Measurements from ENCODE around the gene ORC2.

DNA sequence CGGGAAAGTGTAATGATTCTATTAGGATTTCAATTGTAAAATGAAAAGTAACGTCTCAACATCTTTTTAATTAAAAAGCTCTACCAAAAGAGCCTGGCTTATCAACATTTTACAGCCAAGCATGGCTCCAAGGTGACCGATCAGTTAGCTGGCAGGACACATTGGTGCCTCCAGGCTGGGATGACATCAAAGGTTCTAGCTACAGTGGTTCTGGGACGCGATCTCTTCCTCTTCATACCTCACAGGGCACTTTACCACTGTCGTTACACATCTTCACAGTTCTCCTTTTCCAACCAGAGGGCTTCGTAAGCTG, 693 bp downstream of the ORC2 start:
- no peak for TF ChIP-seq CTCF (conservative IDR thresholded peaks at IDR 0.05)
- no peak for TF ChIP-seq EZH2 (IDR thresholded peaks at IDR 0.05; ENCODE audit: low read depth)
